ENCODE data around the gene TH.

DNA sequence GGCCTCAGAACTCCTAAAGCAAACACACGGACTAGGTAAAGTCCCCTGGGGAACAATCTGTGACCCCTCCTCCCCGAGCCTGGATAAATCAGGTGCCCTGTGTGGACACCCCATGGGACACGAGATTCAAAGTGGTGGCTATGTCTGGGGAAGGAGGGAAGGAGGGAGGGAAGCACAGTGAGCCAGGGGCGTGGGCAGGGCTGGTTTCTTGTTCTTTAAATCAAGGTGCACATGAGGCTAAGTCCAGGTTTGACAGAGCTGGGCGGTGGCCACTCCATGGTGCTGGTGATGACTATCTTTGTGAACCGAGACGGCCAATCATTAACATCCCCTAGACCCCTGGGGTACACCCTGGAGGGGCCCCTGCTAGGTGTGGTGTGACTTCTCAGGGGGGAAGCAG lies 20.3 kb upstream of the TH start:
- TF ChIP-seq, protein P1, sequence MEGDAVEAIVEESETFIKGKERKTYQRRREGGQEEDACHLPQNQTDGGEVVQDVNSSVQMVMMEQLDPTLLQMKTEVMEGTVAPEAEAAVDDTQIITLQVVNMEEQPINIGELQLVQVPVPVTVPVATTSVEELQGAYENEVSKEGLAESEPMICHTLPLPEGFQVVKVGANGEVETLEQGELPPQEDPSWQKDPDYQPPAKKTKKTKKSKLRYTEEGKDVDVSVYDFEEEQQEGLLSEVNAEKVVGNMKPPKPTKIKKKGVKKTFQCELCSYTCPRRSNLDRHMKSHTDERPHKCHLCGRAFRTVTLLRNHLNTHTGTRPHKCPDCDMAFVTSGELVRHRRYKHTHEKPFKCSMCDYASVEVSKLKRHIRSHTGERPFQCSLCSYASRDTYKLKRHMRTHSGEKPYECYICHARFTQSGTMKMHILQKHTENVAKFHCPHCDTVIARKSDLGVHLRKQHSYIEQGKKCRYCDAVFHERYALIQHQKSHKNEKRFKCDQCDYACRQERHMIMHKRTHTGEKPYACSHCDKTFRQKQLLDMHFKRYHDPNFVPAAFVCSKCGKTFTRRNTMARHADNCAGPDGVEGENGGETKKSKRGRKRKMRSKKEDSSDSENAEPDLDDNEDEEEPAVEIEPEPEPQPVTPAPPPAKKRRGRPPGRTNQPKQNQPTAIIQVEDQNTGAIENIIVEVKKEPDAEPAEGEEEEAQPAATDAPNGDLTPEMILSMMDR (IDR thresholded peaks at IDR 0.05; ENCODE audit: low read depth, low read length, poor library complexity, severe bottlenecking): no peak
- no peak for TF ChIP-seq EZH2phosphoT487 (IDR thresholded peaks at IDR 0.05; ENCODE audit: borderline replicate concordance, low read length)

All from DOHH2 (cell line).